Activated effector memory CD4-positive, alpha-beta T cell treated with anti-CD3 and anti-CD28 coated beads, Interleukin-2, amount 50 U/mL, for 16 hours (primary cell): ENCODE measurements around the gene CLEC18A.
"Not testable (repeated sequence)": the region's sequence is repeated elsewhere in the genome, so short reads cannot be mapped to it uniquely, and the experiment has no call there.

Source experiments
- DNase-seq: peaks from one replicate; pipeline ENCODE4 v3.0.0-alpha.2; 2020

Gene CLEC18A

DNA sequence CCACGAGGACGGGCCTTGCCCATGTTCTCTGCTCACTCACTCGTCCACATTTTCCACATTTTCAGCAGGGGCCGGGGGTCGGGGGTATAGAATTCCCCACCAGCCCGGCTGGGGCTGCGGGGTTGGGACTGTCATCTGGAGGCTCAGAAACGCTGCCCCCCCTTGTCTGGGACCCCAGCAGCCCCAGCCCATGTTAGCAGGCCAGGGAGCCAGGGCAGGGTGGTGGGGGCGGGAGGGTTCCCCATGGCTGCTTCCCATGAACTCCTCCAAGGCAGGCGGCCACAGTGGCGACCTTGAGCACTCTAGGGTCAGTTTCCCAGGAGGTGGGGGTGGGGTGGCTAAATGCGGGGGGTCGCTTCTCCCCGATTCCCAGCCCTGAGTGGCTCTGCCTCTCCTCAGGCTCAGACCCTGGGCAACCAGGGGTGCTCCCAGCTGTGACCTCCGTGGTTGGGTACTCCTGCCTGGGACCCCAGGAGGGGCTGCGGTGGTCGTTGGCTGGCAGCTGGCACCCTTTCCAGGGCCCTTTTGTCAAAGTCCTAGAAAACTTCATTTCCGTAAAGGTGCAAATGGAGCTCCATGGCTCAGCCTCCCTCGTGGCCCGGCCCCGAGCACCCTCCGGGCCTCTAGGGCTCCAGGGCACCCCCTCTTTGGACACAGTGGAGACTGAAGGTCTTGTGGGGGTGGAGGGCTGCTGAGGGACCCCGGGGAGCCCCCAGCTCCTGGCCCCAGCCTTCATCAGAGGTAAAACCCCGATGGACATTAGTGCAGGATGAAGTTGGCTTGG lies 1.6 kb downstream of the CLEC18A start:
- not testable (repeated sequence) for DNase-seq

DNA sequence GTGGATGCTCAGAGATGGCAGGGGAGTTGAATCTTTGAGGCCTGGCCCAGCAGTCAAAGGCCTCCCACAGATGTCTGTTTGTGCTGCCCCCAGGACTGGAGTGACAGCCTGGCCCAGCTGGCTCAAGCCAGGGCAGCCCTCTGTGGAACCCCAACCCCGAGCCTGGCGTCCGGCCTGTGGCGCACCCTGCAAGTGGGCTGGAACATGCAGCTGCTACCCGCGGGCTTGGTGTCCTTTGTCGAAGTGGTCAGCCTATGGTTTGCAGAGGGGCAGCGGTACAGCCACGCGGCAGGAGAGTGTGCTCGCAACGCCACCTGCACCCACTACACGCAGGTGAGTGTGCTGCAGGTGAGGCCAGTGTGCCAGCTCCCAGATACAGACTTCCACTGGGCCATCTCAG lies 3.1 kb downstream of the CLEC18A start:
- not testable (repeated sequence) for DNase-seq

DNA sequence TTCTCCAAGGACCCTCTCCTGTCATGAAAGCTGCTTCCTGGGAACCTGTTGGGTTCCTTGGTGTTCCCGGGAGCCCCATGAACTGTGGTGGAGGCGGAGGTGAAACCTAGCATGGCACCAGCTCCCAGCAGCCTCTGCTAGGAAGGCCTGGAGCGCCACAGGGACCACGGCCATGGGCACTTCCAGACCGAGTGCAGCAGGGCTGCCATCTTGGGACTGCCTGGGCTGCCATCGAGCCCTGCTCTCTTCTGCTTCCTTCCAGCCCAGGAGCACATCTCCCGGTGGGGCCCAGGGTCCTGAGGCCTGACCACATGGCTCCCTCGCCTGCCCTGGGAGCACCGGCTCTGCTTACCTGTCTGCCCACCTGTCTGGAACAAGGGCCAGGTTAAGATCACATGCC lies 12.2 kb downstream of the CLEC18A start:
- DNase-seq, result not testable (repeated sequence)

DNA sequence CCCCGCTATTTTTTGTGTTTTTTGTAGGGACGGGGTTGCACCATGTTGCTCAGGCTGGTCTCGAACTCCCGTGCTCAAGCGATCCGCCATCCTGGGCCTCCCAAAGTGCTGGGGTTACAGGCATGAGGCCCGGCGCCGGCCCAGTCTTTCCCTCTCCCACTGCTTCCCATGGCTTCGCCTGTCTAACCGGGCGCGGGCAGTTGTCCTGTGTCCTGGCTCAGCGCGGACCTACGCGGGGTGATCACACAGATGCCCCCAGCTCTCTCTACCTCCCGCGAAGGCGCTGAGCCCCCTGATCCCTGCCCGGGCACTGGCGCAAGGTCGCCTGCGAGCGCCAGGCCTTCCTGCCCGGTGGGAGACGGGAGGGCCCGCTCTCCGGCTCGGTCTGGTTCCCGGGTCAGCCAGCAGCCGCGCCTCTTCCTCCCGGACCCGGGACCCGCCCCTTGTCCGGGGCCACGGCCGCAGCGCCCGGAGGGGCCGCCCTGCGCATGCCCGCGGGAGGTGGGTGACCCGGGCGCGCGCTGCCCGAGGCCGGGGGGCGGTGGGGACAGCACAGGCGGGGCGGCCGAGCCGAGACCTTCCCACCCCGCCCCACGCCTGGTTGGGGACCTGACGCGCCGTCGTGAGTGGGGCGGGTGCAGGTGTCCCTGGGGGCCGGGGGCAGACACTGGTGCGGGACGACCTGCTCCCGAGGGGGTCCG lies 14.0 kb downstream of the CLEC18A start:
- DNase-seq, result not testable (repeated sequence)

DNA sequence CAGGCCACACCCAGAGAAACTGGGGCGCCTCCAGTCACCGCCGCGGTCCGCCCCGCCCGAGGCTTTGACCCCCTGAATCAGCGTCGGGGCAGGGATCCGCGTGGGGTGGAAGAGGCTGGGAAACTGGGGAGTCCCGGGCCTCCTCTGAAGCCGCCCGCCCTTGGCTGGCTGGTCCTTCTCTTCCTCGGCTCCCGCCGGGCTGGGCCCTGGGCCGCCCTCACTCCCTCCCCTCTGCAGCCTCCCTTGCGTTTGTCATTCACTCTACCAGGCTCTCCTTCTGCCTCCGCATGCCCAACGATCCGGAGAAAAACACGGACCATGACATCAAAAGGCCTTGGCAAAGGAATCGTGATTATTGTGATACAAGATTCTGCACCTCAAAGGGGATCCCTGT lies 14.5 kb downstream of the CLEC18A start:
- not testable (repeated sequence) for DNase-seq

DNA sequence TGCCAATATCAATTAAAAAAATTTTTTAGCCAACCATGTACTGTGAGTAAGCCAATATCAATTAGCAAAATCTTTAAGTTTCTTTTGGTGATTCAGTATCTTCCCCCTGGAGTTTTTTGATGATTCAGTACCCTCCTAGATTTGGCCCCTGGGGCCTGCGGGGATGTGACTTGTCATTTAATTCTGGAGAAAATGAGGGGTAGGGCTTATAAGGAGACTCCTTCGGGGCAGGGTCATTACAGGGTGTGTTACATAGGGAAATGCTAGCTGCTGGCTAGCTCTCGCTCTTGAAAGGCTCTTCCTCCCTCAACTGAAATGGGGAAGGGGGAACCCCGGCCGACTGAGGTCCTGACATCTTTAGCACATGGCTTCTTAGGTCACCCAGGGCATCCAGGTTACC lies 16.6 kb downstream of the CLEC18A start:
- DNase-seq, result not testable (repeated sequence)

DNA sequence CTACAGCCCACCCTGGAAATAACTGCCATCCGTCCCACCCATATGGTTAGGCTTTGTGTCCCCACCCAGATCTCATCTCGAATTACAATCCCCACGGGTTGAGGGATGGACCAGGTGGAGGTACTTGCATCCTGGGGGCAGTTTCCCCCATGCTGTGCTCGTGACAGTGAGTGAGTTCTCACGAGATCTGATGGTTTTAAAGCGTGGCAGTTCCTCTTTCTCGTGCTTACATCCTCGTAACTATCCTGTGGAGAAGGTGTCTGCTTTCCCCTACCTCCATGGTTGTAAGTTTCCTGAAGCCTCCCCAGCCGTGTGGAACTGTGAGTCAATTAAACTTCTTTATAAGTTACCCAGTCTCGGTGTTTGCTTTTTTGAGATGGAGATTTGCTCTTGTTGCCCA lies 17.0 kb downstream of the CLEC18A start:
- DNase-seq, result not testable (repeated sequence)

DNA sequence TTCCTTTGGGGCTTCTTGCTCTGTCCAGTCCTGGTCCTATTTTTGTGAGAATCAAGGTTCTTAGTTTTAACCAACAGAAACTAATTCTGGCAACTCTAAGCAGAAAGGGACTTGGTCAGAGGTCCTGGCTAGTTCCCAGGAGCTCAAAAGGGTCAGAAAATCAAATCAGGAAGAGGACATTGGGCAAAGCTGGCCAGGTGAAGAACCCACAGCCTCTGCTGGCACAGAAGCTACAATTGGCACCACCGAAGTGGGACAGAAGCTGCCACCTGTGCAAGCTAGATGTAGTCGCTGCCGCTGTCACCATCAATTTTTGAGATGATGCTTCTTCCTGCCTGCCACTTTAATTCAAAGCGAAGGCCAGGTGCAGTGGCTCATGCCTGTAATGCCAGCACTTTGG lies 18.5 kb downstream of the CLEC18A start:
- not testable (repeated sequence) for DNase-seq

DNA sequence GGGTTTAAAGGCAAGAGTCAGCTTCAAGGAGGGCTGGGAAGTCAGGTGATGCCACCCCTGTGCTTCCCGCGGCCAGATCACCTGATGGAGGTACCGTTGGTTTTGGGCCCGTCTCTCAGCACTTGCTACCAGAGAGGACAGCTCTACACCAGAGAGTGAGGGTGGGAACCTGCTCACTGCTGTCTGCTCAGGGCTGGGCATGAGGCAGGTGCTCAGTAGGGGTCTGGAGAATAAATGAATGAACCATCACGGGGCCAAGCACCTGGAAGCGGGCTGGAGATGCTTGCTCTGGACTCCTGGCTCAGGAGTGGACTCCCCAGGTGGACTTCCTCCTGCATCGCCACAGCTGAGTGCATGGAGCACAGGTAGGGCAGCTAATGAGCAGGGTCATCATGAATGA lies 21.0 kb downstream of the CLEC18A start:
- DNase-seq, result not testable (repeated sequence)

DNA sequence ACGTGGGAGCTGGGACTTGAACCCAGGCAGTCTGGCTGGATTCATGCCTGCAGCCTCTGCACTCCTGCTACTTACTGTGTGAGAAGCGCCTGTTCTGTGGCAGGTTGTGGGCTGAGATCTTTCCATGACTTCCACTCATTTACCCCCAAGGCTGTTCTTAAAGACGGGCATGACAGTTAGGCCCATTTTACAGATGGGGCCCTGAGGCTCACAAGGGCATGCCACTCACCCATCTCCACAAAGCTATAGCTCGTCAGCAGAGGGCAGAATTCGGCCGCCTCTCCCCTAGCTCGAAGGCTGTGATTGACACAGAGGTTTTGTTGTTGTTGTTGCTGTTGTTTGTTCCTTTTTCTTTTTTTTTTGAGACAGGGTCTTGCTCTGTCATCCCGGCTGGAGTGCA lies 21.8 kb downstream of the CLEC18A start:
- DNase-seq, result not testable (repeated sequence)

DNA sequence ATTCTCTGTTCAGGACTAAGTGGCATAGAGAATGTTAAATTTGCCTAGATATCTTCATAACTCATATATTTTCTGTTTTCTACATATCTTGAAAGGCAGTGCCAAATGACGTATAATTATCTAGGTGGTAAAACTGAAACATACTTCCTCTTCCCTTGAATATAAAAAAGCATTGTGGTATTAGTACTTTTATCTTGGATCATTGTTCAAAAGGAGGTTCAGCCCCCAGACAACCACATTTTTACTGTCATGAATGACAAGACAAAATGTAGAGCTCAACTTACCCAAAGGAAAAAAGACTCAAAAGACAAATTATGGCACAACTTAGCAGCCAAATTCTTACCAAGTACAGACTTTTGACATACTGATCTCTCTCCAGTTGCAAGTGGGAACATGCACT lies 34.1 kb downstream of the CLEC18A start:
- DNase-seq, result not testable (repeated sequence)

DNA sequence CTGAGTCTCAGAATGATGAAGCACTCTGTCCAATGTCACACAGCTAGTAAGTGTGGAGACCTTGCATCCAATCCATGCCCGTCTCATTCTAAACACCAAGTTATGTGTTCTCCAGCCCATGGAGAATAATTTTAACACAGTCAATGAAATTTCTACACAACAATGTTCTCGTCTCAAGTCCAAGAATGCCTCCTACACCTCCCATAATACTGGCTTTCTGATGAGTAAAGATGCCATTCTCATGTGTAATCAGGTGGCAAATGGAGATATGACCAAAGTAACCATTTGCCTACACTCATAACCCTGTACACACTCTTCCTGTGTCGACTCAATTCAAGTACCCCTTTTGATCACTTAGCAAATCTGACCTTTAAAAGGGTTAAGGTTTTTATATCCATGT lies 46.8 kb downstream of the CLEC18A start:
- not testable (repeated sequence) for DNase-seq

DNA sequence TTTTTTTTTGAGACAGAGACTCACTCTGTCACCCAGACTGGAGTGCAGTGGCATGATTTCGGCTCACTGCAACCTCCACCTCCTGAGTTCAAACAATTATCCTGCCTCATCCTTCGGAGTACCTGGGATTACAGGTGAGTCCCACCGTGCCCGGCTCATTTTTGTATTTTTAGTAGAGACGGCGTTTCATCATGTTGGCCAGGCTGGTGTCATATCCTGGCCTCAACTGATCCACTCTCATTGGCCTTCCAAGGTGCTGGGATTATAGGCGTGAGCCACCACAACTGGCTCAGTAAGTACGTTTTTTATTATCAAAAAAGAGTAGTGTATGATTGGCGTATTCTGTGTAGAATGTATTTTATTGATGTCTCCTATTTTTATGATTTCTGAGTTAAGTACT lies 48.7 kb downstream of the CLEC18A start:
- DNase-seq, result not testable (repeated sequence)

DNA sequence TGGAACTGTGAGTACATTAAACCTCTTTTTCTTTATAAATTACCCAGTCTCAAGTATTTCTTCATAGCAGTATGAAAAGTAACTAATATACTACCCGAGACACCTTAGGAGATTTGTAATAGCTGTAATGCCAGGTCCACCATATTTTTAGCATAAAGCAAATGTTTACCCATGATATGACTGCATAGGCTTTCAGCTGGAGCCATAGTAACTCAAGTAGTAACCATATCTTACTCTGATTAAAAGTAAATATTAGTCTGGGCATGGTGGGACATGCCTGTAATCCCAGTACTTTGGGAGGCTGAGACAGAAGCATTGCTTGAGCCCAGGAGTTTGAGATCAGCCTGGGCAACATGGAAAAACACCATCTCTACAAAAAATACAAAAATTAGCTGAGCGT lies 52.4 kb downstream of the CLEC18A start:
- DNase-seq, result not testable (repeated sequence)

DNA sequence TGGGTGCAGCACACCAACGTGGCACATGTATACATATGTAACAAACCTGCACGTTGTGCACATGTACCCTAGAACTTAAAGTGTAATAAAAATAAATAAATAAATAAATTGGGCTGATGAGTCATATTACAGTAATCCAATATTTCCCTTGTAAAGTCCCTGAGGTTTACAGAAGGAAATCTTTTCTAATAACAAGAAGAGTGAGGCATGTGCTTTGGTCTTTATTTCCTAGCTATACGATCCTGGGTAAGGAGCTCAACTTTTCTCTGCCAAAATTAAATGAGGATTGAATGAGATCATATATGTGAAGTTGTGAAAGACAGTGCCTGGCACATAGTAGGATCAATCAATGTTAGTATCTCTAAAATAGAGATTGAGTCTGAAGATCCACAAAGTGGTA lies 57.5 kb downstream of the CLEC18A start:
- DNase-seq, result not testable (repeated sequence)

DNA sequence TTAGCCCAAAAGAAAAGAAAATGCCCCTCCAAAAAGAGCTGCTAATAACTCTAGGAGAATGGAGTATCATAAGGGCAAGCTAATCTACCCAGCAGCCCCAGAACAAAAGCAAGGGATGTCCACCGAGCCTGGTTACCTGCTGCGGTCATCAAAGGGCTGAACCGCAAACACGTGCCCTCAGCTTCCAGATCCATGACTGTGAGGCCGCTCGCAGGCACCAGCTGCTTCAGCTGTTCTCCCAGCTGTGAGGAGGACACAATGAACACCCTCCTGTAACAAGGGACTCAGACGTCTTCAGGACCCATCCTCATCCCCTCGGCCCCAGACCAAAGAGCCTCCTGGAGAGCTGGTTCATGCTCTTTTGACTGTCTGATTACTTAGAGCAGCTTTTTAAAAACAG lies 59.5 kb downstream of the CLEC18A start:
- not testable (repeated sequence) for DNase-seq

DNA sequence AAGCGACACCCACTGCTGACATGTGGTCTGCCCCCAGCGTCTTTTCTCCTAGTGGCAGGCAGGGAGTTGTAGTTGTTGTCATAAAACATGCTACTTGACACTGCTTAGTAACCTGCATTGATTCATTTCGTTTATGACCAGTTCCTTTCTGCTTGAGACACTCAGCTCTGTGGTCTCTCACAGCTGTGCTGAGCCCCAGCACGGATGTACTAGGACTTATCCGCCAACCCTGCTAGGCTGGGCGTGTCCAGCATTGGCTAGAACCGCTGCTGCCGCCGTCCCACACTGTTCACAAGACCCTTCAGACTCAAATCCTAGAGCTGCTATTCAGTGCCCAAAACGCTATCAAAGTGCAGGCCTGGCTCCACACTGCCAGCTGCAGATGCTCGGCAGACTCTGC lies 60.0 kb downstream of the CLEC18A start:
- DNase-seq, result not testable (repeated sequence)

DNA sequence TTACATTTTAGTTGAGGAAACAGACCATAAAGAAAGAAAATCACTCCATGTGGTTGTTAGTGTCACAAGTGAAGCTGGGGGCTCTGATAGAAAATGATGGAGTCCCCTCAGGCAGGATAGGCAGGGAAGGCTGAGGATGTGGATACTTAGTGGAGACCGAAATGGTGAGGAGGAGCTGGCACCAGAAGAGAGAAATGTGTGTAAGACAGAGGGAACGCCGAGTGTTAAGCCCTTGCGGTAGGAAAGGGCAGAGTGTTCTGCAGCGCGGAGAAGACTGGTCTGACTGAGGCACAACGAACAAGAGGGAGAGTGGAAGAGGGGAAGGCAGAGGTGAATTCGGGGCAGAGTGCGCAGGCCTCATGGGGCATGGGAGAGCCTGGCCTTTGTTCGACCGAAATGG lies 61.2 kb downstream of the CLEC18A start:
- not testable (repeated sequence) for DNase-seq

DNA sequence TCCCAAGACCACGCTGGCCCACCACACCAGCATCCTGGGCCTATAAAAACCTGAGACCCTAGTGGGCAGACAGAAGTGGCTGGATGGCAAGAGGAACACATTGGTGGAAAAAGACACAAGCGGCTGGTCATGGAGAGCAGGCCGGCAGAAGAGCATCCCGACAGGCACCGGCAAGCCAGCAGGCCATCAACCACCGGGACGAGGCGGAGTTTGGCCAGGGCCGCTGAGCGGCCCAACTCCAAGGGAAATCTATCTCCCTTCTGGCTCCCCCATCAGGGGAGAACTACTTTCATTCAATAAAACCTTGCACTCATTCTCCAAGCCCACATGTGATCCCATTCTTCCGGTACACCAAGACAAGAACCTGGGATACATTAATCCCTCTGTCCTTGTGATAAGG lies 61.8 kb downstream of the CLEC18A start:
- not testable (repeated sequence) for DNase-seq
